ENCODE data around the gene KRTAP4-4.
"Not testable (repeated sequence)": the region's sequence is repeated elsewhere in the genome, so short reads cannot be mapped to it uniquely, and the experiment has no call there.

Gene KRTAP4-4

GRCh38 chr17:41147531-41148204 lies 12.9 kb downstream of the KRTAP4-4 start:
- DNase-seq = no peak

- DNase-seq = no peak
Observed at GRCh38 chr17:41145261-41145660, 15.3 kb downstream of the KRTAP4-4 start.

- no peak for DNase-seq
Observed at GRCh38 chr17:41144846-41145245, 15.7 kb downstream of the KRTAP4-4 start.

GRCh38 chr17:41141361-41141760 lies 19.2 kb downstream of the KRTAP4-4 start:
- DNase-seq = no peak

GRCh38 chr17:41140360-41141131 lies 20.0 kb downstream of the KRTAP4-4 start, which contains the start of gene KRTAP4-6:
TSS of gene KRTAP4-6 (minus strand) at chr17:41140544. CDS start at chr17:41140487, 57 bp downstream.
- DNase-seq = no peak

GRCh38 chr17:41139865-41140264 lies 20.7 kb downstream of the KRTAP4-4 start:
- DNase-seq = not testable (repeated sequence)

- no peak for DNase-seq
Observed at GRCh38 chr17:41133880-41134735, 26.4 kb downstream of the KRTAP4-4 start.

GRCh38 chr17:41131979-41132378 lies 28.6 kb downstream of the KRTAP4-4 start:
- DNase-seq = no peak

GRCh38 chr17:41127371-41127770 lies 33.2 kb downstream of the KRTAP4-4 start:
- no peak for DNase-seq

GRCh38 chr17:41126412-41126811 lies 34.1 kb downstream of the KRTAP4-4 start:
- DNase-seq = no peak

- DNase-seq = no peak
Observed at GRCh38 chr17:41125064-41125463, 35.5 kb downstream of the KRTAP4-4 start.

GRCh38 chr17:41123991-41124371 lies 36.6 kb downstream of the KRTAP4-4 start, which contains the start of gene KRTAP4-12:
TSS of gene KRTAP4-12 (minus strand) at chr17:41124182. CDS start at chr17:41124122, 60 bp downstream.
- not testable (repeated sequence) for DNase-seq

- not testable (repeated sequence) for DNase-seq
Observed at GRCh38 chr17:41123292-41123990, 37.1 kb downstream of the KRTAP4-4 start.

- no peak for DNase-seq
Observed at GRCh38 chr17:41121742-41122141, 38.8 kb downstream of the KRTAP4-4 start.

GRCh38 chr17:41119696-41120690 lies 40.6 kb downstream of the KRTAP4-4 start:
- DNase-seq = not testable (repeated sequence)

GRCh38 chr17:41118721-41119120 lies 41.8 kb downstream of the KRTAP4-4 start:
- DNase-seq = no peak

- DNase-seq = not testable (repeated sequence)
Observed at GRCh38 chr17:41117846-41118386, 42.6 kb downstream of the KRTAP4-4 start, which contains the start of gene KRTAP4-11. TSS of gene KRTAP4-11 (minus strand) at chr17:41118373. CDS start at chr17:41118315, 58 bp downstream.

- no peak for DNase-seq
Observed at GRCh38 chr17:41116297-41116696, 44.3 kb downstream of the KRTAP4-4 start.

GRCh38 chr17:41111151-41111885 lies 49.2 kb downstream of the KRTAP4-4 start:
- no peak for DNase-seq
